ENCODE results near the gene C6orf132. TPM values are rescaled to one million over a fixed set of nuclear protein-coding genes. Genes with fewer than 3 reads are reported as not detected.

The C6orf132 gene
- total and polyA plus RNA-seq, 9 of the 15 experiments (the other 6 are each of a cell fraction or from before 2014, with no cell fraction given), result 0.06 to 0.35 (median 0.14) TPM

DNA sequence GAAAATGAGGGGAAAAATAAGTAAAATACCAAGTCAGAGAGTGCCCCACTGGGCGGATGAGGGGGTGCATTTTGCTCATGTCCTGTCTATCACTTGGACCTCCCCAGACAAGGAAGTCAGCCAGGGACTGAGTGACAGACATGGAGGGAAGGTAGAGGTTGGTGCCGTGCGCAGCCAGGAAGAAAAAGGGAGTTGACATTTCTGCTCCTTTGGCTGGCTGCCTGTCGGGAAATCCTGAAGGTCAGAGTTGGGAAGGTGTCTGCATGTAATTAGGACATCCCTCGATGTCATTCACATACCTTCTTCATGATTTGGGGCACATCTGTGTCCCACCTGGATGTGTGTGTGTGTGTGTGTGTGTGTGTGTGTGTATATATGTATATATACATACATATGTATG lies 39.7 kb upstream of the C6orf132 start (continued):
- TF ChIP-seq EP400 (IDR thresholded peaks at IDR 0.05) (no peak), ZNF184 (CRISPR knock-in tag; IDR thresholded peaks at IDR 0.05) (no peak), ARID2 (IDR thresholded peaks at IDR 0.05) (no peak), DPF2 (IDR thresholded peaks at IDR 0.05) (no peak), MYNN (IDR thresholded peaks at IDR 0.05) (no peak), MYNN (CRISPR knock-in tag; IDR thresholded peaks at IDR 0.05) (no peak), HMG20B (CRISPR knock-in tag; IDR thresholded peaks at IDR 0.05) (no peak), ZNF316 (IDR thresholded peaks at IDR 0.05) (no peak), HMGN3 (IDR thresholded peaks at IDR 0.05; ENCODE audit: borderline replicate concordance, extremely low read depth, insufficient read length, low read depth, low read length) (no peak), KDM4B (IDR thresholded peaks at IDR 0.05; ENCODE audit: borderline replicate concordance in 2 of 2, low read depth in 1 of 2) (no peak), SRSF1 (IDR thresholded peaks at IDR 0.05; ENCODE audit: low read depth, low read length) (no peak), TAL1 (IDR thresholded peaks at IDR 0.05) (0 out of 2 replicates have a peak, but pooled peaks have one; percentile 11), SMARCA4 (IDR thresholded peaks at IDR 0.05) (peak; percentile 35; the same call in 1 of the 2 replicates), FOXA3 (CRISPR knock-in tag; conservative IDR thresholded peaks at IDR 0.05 in 1 of 2, IDR thresholded peaks at IDR 0.05 in 1 of 2) (peak in 1 of 2 experiments; percentile 53; a peak in 1 of 4 replicates), NONO (IDR thresholded peaks at IDR 0.05; ENCODE audit: low read depth in 2 of 2, low read length in 1 of 2) (no peak), NR2C2 (CRISPR knock-in tag; IDR thresholded peaks at IDR 0.05) (no peak), NR2C2 (tag; IDR thresholded peaks at IDR 0.05) (peak; percentile 67), RUNX1 (IDR thresholded peaks at IDR 0.05; ENCODE audit: low read depth) (no peak), TEAD1 (CRISPR knock-in tag; IDR thresholded peaks at IDR 0.05) (peak in 1 of 2 experiments; percentile 38; a peak in 1 of 4 replicates), ARID4B (CRISPR knock-in tag; IDR thresholded peaks at IDR 0.05) (0 out of 2 replicates have a peak, but pooled peaks have one; percentile 34), GTF3C2 (IDR thresholded peaks at IDR 0.05; ENCODE audit: borderline replicate concordance, extremely low read depth, insufficient read length) (no peak), ZNF444 (CRISPR knock-in tag; IDR thresholded peaks at IDR 0.05) (no peak)
- TF ChIP-seq, protein P1, sequence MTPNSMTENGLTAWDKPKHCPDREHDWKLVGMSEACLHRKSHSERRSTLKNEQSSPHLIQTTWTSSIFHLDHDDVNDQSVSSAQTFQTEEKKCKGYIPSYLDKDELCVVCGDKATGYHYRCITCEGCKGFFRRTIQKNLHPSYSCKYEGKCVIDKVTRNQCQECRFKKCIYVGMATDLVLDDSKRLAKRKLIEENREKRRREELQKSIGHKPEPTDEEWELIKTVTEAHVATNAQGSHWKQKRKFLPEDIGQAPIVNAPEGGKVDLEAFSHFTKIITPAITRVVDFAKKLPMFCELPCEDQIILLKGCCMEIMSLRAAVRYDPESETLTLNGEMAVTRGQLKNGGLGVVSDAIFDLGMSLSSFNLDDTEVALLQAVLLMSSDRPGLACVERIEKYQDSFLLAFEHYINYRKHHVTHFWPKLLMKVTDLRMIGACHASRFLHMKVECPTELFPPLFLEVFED (CRISPR knock-in tag; conservative IDR thresholded peaks at IDR 0.05), result no peak

Data from K562 (cell line).